C1 segment of cervical spinal cord (tissue), 14 donors: ENCODE data around the gene HOMER2.

Source experiments
- DNase-seq, 14 donors: peaks; one replicate each; lab custom pipeline; 2025; lab: John Stamatoyannopoulos, UW

HOMER2 gene

DNA sequence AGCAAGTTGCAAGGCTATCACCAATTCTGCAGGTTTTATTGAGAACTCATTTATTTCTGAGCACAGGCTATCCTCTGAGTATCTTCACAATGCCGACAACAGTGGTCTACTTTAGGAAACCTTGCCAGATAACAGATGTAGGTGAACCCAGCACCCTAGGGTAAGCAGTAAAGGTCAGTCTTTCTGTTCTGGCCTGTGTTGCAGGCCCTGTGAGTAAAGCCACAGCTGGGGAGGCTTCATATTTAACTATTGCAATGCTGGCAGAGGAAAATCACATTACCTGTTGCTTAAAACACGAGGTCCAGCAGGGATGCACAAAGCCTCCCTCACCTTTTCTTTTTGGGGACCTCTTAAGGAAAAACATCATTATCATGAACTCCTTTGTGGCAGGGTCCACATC, 87.6 kb downstream of the HOMER2 start:
- DNase-seq: no peak

DNA sequence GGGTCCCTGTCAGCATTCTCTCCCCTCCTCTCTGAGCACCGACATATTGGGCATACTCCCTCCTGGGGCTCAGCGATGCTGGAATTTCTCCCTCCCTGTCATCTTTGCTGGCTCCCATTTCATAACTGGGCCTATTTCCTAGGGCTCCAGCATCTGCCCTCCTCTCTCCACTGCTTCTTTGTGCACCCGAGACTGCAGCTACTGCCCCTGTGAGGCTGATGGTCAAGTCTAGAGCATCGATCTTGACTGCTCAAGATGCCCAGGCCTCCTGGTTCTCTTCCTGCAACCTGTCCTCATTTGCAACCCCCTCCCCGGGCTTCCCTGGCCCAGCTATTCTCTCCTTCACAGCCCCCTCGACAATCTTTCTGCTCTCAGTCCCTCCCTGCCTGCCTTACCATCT, 89.6 kb downstream of the HOMER2 start:
- DNase-seq: no peak

DNA sequence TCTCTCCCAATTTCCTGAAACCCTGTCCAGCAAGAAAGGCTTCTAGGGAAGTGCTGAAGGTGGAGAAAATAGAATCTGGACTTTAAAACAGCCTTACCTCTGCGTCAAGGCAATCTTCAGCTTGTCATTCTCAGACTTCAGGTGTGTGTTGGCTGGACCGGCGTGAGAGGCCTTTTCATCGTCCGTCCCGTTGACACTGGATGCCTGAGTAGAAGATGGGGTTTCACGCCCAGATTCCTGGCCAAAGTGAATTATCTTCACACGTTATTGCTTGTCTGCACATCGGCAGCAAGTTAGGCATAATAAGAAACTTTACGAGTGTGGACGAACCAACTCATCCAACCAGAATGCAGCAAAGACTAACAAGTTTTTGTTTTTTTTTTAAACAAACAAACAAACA, 93.6 kb downstream of the HOMER2 start:
- DNase-seq: no peak

DNA sequence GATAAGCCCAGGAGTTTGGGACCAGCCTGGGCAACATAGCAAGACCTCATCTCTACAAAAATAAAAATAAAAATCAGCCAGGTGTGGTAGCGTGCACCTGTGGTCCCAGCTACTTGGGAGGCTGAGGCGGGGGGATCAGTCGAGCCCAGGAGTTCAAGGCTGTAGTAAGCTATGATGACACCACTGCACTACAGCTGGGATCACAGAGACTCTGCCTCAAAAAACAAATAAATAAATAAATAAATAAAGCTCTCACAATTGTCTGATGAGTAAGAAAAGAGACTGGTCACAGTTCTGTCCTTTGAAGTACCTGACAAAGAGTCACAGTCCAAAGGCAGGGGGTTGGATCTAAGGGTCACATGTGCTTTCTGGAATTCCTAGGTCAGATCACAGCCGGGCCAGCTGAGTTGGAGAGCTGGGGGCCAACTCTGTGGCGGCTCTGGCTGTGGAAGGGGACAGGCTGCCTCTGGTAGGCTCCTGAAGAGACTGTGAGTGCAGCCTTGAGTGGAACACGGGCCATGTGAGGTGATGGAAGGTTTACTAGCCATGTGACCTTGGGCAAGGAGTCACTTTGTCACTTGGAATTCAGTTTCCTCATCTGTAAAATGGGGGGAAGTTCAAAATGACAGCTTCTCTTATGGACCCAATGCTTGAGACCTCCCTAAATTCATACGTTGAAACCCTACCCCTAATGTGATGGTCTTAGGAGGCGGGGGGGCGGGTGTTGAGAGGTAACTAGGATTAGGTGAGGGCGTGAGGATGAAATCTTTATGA, 95.9 kb downstream of the HOMER2 start:
- no peak for DNase-seq

DNA sequence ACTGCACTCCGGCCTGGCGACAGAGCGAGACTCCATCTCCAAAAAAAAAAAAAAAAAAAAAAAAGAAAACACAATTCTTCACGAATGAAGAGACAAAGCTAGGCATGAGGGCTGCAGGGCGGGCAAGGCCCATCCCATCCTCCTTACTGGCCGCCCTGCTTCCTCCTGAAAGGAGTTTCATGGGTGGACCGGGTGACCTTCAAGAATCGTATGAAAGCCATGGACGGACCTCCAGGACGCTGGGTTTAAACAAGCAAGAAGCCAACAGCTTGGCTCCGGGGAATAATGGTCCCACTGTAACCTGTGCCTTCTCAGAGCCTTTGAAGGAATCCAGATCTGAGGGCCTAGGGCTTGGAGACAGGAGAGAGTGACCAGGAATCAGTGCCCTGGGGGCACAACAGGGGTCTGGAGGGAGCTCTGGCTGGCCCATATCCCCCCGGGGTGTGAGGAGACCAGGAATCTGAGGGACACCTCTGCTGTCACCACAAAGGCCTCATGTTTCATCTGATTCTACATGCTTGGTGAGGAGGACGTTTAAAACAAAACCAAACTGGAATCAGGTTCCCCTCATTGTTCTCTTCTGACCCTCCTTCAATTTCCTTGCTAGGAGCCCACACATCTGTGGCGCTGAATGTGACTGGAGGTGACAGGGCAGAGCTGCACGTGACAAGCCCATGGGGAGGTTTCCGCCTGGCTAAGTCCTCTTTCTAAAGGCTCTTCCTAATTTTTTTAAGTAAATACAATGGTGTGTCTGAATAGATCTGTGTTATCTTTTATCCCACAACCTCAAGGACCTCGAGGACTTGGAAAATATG, 97.0 kb downstream of the HOMER2 start:
- no peak for DNase-seq

DNA sequence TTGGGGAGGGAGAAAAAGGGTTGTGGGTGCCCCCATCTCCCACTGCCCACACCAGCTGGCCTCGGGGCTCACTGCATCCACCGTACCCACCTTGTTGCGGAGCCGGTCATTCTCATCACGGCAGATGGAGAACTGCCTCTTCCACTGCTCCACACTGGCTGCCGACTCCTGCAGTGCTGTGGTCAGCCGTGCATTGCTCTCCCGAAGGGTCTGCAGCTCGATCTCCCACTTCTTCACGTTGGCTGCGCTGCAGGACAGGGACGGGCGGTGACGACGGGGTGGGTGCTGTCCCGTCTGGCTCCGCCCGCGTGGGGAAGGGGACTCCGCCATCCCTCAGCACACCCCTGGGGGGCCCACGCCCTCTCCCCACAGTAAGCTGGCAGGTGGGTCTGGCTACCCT, 98.0 kb downstream of the HOMER2 start:
- DNase-seq: no peak

DNA sequence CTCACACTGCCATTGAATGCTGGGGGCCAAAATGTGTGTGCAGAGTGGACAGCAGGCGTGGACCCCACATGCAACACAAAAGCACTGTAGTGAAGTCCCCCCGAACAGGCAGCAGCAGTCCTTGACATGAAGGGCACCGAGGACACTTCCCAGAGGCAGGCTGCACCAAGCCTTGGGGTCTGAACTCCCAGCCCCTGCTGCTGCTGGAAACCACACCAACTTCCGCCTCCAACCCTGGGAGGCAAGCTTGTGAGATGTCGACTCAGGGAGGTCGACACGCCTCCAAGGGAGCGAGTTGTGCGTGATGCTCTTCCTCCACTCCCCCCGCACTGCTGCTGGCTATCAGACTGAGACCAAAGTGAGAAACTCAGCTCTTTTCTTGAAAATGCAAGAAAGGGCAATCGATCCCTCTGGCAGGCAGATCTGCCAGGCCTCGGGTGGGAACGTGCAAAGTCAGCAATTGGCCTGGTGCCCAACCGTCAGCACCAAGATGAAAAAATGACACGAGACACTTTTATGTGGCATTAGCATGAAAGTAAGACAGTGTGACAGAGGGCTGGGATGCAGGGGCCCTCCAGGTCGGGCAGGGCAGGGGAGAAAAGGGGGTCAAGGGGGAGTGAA, 99.5 kb downstream of the HOMER2 start:
- no peak for DNase-seq

DNA sequence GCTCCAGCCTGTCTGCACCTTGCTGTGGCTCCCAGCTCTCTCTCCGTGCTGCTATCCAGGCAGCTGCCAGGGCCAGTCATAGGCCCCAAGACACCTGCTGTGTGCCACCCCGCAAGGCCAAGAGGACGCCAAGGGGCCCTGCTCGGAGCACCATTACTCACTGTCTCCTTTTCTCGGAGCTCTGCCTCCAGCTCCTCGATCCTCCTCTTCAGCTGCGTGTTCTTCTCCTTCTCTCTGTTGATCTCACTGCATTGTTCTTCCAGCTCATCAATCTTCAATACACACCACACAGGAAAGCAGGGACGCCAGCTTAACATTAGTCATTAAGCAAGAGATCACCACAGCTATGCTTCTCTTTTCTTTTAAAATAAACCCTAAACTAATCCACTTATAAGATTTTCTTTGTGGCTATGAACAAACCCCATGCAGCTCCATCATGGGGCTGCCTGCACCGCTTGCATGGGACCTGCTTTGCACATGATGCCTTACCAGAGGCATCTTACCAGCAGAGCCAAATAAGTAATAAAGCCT, 100.5 kb downstream of the HOMER2 start:
- no peak for DNase-seq

DNA sequence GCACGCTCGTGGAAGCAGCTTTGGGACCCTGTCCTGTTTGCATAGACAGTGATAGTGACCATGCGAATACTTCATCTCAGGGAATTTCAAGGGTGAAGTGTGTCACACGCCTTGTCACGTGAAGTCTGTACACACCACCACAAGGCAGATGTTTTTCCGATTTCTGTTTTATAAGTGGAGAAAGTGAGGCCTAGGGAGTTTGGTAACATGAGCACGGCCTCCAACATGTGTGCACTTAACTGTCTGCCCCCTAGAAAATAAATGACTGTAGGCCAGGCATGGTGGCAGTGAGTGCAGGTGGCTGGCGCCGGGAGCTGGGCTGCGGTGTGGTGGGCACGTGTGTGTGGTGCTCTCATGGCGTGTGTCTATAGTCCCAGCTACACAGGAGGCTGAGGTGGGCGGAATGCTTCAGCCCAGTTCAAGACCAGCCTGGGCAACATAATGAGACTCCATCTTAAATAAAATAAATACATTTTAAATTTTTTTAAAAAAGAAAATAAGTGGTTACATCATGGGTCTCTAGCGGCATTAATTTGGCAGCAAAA, 101.1 kb downstream of the HOMER2 start:
- DNase-seq: no peak

DNA sequence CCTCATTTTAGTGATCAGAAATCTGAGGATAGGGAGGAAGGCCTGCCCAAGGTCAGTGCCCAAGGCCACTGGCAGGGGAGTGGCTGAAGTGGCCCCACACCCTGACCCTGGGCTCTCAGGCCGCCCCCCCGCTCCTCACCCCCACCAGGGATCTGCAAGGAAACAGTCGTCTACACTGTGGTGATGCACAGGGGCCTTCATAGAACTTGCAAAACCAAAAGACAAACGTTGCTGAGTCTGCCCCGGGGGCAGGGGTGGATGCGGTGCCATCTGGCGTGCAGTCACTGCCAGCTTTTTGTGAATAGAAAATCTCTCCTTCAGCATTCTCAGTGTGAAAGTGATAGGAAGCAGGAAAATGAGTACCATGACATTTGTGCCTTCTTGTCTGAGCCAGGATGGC, 101.8 kb downstream of the HOMER2 start:
- peak in 1 of 14 donors; percentile 51 for DNase-seq

DNA sequence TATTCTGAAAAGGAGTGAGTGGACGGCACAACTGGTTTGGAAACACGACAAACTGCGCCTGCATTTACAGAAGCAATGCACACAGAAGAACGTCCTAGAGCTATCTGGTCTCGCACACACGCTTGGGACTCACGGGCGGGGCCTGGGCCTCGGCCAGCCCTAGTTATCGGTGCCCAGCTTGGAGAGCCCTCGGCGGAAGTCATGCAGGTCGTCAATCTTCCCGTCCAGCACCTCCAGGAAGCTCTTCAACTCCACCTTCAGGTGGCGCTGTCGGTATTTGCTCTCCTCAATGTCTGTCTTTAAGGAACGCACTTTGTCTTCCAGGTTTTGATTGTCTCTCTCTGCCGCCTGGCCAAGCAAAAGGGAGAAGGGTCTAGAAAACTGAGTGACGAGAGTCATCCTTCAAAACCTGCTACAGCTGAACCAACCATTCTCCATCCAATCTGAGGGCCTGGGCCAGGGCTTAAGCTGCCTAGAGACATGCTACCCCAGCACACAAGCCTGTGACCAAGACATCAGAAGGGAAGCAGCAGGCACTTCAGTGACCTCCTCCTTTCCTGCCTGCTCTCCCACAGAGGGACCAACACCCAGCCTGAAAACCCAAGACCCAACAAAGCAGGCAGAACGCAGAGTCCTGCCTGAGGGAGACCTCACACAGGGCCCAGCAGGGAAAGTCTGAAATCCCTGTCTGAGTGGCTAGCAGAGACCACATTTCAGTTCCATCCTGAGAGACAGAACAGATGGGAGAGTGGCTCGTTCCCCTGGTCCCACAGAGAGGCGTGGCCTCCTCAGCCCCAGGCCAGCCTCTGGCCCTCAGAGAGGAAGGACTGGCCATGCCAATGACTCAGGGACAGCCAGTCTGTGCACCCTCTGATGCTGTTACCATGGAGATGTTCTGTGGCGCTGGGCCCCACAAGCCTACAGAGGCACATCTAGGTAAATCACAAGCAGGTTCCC, 102.7 kb downstream of the HOMER2 start:
- DNase-seq: peak in 12 of 14 donors; percentile 7 to 91 (median 31)

DNA sequence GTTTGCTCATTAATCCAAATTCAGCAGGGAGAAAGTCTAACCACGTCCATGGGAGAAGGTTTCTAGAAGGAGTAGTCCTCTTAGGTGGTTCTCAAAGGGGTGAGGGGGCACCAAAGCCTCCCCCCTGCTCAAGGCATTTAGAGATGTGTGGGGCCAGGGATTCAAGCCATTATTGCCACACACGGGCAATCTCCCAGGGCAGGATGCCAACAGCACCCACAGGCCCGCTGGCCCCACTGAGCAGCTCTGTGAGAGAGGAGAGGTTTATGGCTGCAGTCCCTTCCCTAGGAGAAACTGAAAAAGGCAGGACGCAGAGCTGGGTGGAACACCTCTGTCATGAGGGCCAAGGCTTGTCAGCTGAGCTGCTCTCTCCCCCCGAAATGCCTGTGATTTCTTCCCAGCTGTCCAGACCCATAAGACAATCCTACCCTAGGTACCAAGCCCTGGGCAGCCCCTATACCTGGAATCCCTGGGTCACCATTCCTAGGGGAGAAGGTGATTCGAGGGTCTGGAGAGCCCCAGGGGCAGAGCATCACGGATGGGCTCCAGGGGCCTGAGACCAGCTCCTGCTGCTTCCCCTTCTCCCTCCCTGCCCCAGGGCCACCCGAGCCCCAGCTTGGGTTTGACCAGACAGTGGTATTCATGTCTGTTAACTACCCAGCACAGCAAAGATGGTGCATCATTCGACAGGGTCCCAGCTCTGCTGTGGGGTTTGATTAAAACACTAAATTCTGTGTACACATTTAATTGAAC, 104.1 kb downstream of the HOMER2 start:
- no peak for DNase-seq

DNA sequence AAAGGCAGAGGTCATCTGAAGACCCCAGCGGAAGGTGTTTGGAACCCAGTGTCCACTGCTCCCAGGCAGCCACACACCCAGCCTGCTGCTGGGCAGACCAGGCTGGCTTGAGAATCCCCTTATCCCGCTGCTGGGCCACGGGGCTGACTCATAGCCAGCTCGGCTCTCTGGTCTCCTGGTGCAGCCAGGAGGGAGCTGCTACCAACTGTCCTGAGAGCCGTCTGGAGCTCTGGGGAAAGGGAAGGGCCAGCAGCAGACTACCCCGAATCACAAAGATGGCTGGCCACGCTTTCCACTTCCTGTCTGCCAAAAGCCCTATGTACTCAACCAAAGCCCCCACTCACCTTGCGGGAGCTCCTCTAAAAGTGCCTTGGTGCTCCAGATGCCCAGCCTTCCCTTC, 104.8 kb downstream of the HOMER2 start:
- no peak for DNase-seq

DNA sequence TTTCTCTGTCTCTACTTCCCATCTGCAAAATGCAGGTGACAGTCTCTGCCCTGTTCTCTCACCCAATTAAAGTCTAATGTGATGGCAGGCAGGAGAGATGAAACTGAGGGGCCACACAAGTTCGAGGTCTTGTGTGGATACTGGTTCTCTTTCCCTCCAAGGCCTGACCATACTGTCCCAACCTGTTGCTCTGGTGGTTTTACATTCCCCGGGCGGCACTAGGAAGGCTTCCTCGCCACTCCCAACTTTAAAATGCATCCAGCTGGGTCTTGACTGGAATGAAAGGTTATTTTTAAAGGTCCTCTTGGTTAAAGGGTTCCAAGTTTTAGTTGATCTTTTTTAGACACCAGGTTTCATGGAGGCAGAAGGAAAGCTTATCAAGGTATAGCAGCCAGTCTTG, 105.9 kb downstream of the HOMER2 start:
- DNase-seq: no peak

DNA sequence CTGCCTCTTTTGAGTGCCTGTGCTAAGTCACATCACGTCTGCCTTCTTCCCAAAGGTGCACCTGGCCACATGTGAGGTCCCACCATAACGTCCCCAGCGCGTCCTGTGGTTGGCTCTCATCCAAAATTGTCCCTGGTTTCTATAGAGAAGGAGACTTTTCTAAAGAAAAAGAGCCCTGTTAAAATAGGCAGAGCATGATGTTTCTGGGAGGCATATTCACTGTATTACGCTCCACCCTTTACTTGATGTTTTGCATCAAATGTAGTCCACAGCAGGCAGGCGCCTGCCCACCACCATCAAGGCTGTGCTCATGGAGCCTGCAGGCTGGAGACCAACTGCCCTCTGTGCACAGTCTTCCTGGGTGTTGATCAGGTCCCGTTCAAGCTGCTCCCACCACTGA, 106.8 kb downstream of the HOMER2 start:
- DNase-seq: no peak

DNA sequence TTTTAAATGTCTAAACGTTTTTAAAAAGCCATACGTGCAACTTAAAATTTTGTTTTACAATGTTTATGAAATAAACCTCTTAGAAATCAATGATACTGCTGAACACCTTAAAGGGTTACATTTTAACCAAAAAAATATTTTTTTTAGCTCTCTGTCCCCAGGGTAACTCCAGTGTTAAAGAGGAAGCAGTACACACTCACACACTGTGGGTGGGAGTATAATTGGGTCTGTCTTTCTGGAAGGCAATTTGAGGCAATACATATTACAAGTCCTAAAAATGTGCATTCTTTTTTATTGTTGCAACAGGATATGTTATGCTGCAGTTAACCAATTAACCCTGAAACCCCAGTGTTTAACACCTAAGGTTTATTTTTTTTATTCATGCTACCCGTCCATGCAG, 109.0 kb downstream of the HOMER2 start:
- no peak for DNase-seq

DNA sequence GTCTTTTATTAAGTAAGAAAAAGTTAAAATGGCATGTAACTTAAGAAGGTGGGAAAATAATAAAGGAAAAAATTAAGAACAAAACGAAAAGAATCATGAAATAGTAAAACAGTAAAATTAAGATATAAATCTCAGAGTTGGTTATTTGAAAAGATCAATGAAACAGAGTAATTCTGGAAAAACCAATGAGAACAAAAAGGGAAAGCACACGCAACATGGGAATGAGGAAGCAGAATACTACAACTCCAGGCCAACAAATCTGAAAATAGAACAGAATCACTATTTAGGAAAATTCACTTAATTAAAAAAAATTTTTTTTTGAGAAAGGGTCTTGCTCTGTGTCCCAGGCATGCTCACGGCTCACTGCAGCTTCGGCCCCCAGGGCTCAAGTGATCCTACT, 112.4 kb downstream of the HOMER2 start:
- DNase-seq: no peak

DNA sequence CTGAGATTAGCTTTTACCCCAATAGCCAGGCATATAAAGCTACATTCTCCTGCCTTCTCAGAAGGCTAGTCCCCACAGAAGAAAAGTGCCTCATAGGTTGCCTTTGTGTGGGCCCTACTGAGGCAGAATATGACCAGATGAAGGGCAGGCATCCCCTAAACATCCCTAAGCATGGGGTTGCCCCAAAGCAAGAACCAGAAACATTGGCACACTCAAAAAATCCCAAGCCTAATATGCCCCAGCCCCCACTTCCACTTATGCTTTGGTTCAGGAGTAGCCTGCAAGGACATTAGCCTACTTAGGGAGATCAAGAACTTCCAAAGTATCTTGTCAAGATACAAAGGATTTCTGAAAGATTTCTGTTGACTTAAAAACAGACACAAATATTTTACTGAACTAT, 113.4 kb downstream of the HOMER2 start:
- DNase-seq: no peak

DNA sequence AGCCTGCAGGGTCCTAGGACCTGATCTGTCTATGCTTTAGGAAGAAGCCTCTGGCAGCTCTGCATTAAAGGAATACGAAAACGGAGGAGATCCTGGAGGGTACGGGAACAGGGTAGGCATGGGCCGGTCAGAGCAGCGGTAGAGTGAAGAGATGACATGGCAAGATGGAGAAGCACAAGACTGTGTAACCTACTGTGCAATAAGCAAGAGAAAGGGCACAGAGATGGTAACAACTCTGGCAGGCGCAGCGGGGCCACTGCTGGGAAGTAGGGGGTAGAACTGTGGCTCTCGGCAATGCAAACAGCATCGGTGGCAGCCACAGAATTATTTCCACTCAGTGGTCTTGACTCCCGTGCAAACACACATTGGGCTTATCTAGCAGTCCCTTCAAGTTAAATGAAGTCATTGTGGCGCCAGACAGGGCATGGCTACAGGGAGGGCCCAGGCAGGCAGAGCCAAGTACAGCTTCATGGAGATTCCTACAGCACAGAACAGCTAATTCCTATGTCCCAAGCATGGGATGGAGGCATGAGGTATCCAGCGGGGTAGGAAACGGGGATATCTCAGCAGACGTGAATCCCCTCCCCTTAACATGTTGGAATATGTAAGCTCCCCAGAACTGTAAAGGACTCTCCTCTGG, 114.3 kb downstream of the HOMER2 start:
- DNase-seq: no peak
